HEK293 (cell line): ENCODE results near the gene LMO4.
A peak's percentile ranks its signal among the peaks of the same experiment; 100 is the strongest.

Experiments
- GFI1B ChIP-seq: fragments of 450-650 bp; formaldehyde crosslinking; IDR thresholded peaks from 2 replicates; pipeline ENCODE4 v1.5.1; 2016; ENCODE audit warnings: missing biosample characterization, missing genetic modification characterization
- GLI2 ChIP-seq: fragments of 450-650 bp; formaldehyde crosslinking; IDR thresholded peaks from 2 replicates; pipeline ENCODE4; 2017; ENCODE audit warnings: missing biosample characterization, missing genetic modification characterization, low read depth, borderline replicate concordance
- KLF9 ChIP-seq: fragments of 450-650 bp; formaldehyde crosslinking; IDR thresholded peaks from 2 replicates; pipeline ENCODE4 v1.5.1; 2016; ENCODE audit warnings: missing biosample characterization, missing genetic modification characterization, low read depth
- OSR2 ChIP-seq: fragments of 450-650 bp; formaldehyde crosslinking; IDR thresholded peaks from 2 replicates; pipeline ENCODE4 v1.5.1; 2016; ENCODE audit warnings: missing biosample characterization, missing genetic modification characterization
- PATZ1 ChIP-seq: fragments of 450-650 bp; formaldehyde crosslinking; IDR thresholded peaks from 2 replicates; pipeline ENCODE4 v1.5.1; 2016; ENCODE audit warnings: missing biosample characterization, missing genetic modification characterization
- PRDM6 ChIP-seq: fragments of 450-650 bp; formaldehyde crosslinking; IDR thresholded peaks from 2 replicates; pipeline ENCODE4 v1.5.1; 2017; ENCODE audit warnings: missing biosample characterization, missing genetic modification characterization
- SALL2 ChIP-seq: fragments of 450-650 bp; formaldehyde crosslinking; IDR thresholded peaks from 2 replicates; pipeline ENCODE4 v1.5.0; 2017; ENCODE audit warnings: missing biosample characterization, mild to moderate bottlenecking, missing genetic modification characterization, borderline replicate concordance
- TCF7L2 ChIP-seq: IDR thresholded peaks from 2 replicates; pipeline ENCODE4 v1.6.1; 2011; ENCODE audit warnings: low read depth, mild to moderate bottlenecking, inconsistent platforms, low read length, moderate library complexity, borderline replicate concordance
- ZBTB11 ChIP-seq: fragments of 450-650 bp; formaldehyde crosslinking; conservative IDR thresholded peaks from 2 replicates; pipeline ENCODE4 v1.5.1; 2016; ENCODE audit warnings: low read depth, missing biosample characterization, missing genetic modification characterization
- ZBTB48 ChIP-seq: fragments of 450-650 bp; formaldehyde crosslinking; IDR thresholded peaks from 2 replicates; pipeline ENCODE4 v1.5.1; 2016; ENCODE audit warnings: missing biosample characterization, missing genetic modification characterization
- ZNF132 ChIP-seq: fragments of 450-650 bp; formaldehyde crosslinking; IDR thresholded peaks from 2 replicates; pipeline ENCODE4 v1.5.1; 2017; ENCODE audit warnings: missing biosample characterization, missing genetic modification characterization, borderline replicate concordance
- ZNF169 ChIP-seq: fragments of 450-650 bp; formaldehyde crosslinking; IDR thresholded peaks from 2 replicates; pipeline ENCODE4 v1.5.1; 2016; ENCODE audit warnings: missing biosample characterization, missing genetic modification characterization
- ZNF202 ChIP-seq: fragments of 450-650 bp; formaldehyde crosslinking; IDR thresholded peaks from 2 replicates; pipeline ENCODE4 v1.5.1; 2016; ENCODE audit warnings: missing biosample characterization, missing genetic modification characterization, borderline replicate concordance
- ZNF292 ChIP-seq: fragments of 450-650 bp; formaldehyde crosslinking; IDR thresholded peaks from 2 replicates; pipeline ENCODE4 v1.5.1; 2016; ENCODE audit warnings: low read depth, missing biosample characterization, missing genetic modification characterization, borderline replicate concordance
- ZNF302 ChIP-seq: fragments of 450-650 bp; formaldehyde crosslinking; IDR thresholded peaks from 2 replicates; pipeline ENCODE4 v1.5.1; 2016; ENCODE audit warnings: missing biosample characterization, missing genetic modification characterization, low read depth
- ZNF324 ChIP-seq: fragments of 450-650 bp; formaldehyde crosslinking; IDR thresholded peaks from 2 replicates; pipeline ENCODE4 v1.5.1; 2016; ENCODE audit warnings: missing biosample characterization, missing genetic modification characterization
- ZNF366 ChIP-seq: fragments of 450-650 bp; formaldehyde crosslinking; conservative IDR thresholded peaks from 2 replicates; pipeline ENCODE4 v1.5.1; 2016; ENCODE audit warnings: missing biosample characterization, missing genetic modification characterization
- ZNF404 ChIP-seq: fragments of 450-650 bp; formaldehyde crosslinking; IDR thresholded peaks from 2 replicates; pipeline ENCODE4 v1.5.1; 2017; ENCODE audit warnings: missing biosample characterization, missing genetic modification characterization
- ZNF433 ChIP-seq: fragments of 450-650 bp; formaldehyde crosslinking; IDR thresholded peaks from 2 replicates; pipeline ENCODE4 v1.5.1; 2016; ENCODE audit warnings: missing biosample characterization, missing genetic modification characterization, low read depth
- ZNF558 ChIP-seq: fragments of 450-650 bp; formaldehyde crosslinking; IDR thresholded peaks from 2 replicates; pipeline ENCODE4 v1.5.1; 2016; ENCODE audit warnings: missing biosample characterization, missing genetic modification characterization
- ZNF571 ChIP-seq: fragments of 450-650 bp; formaldehyde crosslinking; IDR thresholded peaks from 2 replicates; pipeline ENCODE4 v1.5.0; 2017; ENCODE audit warnings: missing biosample characterization, missing genetic modification characterization
- ZNF654 ChIP-seq: fragments of 450-650 bp; formaldehyde crosslinking; IDR thresholded peaks from 2 replicates; pipeline ENCODE4 v1.5.1; 2016; ENCODE audit warnings: low read depth, missing biosample characterization, missing genetic modification characterization
- ZNF660 ChIP-seq: fragments of 450-650 bp; IDR thresholded peaks from 2 replicates; pipeline ENCODE4 v1.5.1; 2018; ENCODE audit warnings: missing biosample characterization, mild to moderate bottlenecking, missing genetic modification characterization
- ZNF664 ChIP-seq: fragments of 450-650 bp; formaldehyde crosslinking; IDR thresholded peaks from 2 replicates; pipeline ENCODE4 v1.5.1; 2016; ENCODE audit warnings: missing biosample characterization, missing genetic modification characterization
- ZNF768 ChIP-seq: fragments of 450-650 bp; formaldehyde crosslinking; IDR thresholded peaks from 2 replicates; pipeline ENCODE4 v1.5.1; 2018; ENCODE audit warnings: missing biosample characterization, mild to moderate bottlenecking, missing genetic modification characterization
- TF ChIP-seq, protein P1 (sequence below): fragments of 450-650 bp; formaldehyde crosslinking; IDR thresholded peaks from 2 replicates; pipeline ENCODE4 v1.5.1; 2016; ENCODE audit warnings: missing biosample characterization, missing genetic modification characterization
- TF ChIP-seq, protein P2 (sequence below): fragments of 450-650 bp; formaldehyde crosslinking; IDR thresholded peaks from 2 replicates; pipeline ENCODE4 v1.5.0; 2017; ENCODE audit warnings: missing biosample characterization, missing genetic modification characterization, borderline replicate concordance

Gene LMO4

GRCh38 chr1:87335175-87335884 lies 6.7 kb downstream of the LMO4 start (continued):
- TF ChIP-seq PRDM6 (tag by site-specific recombination) (no peak; the same call in 1 of the 2 replicates), ZNF404 (no peak), ZNF292 (tag by site-specific recombination) (no peak), ZNF302 (no peak), KLF9 (no peak), ZNF654 (no peak), ZNF571 (no peak), ZNF433 (tag by site-specific recombination) (no peak), ZNF558 (tag by site-specific recombination) (no peak), PATZ1 (tag by site-specific recombination) (no peak), ZNF660 (no peak), TCF7L2 (0 out of 2 replicates have a peak, but pooled peaks have one; percentile 14), GFI1B (tag by site-specific recombination) (no peak), OSR2 (no peak), ZBTB48 (no peak), ZNF132 (no peak), GLI2 (no peak), ZNF664 (tag by site-specific recombination) (peak; percentile 96), ZNF202 (tag by site-specific recombination) (no peak), ZNF324 (no peak), ZNF169 (tag by site-specific recombination) (no peak), SALL2 (tag by site-specific recombination) (no peak), ZNF366 (tag by site-specific recombination) (no peak), ZNF768 (tag by site-specific recombination) (no peak), ZBTB11 (tag by site-specific recombination) (peak; percentile 56)
- TF ChIP-seq, protein P1, sequence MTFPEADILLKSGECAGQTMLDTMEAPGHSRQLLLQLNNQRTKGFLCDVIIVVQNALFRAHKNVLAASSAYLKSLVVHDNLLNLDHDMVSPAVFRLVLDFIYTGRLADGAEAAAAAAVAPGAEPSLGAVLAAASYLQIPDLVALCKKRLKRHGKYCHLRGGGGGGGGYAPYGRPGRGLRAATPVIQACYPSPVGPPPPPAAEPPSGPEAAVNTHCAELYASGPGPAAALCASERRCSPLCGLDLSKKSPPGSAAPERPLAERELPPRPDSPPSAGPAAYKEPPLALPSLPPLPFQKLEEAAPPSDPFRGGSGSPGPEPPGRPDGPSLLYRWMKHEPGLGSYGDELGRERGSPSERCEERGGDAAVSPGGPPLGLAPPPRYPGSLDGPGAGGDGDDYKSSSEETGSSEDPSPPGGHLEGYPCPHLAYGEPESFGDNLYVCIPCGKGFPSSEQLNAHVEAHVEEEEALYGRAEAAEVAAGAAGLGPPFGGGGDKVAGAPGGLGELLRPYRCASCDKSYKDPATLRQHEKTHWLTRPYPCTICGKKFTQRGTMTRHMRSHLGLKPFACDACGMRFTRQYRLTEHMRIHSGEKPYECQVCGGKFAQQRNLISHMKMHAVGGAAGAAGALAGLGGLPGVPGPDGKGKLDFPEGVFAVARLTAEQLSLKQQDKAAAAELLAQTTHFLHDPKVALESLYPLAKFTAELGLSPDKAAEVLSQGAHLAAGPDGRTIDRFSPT (tag by site-specific recombination) = no peak
- TF ChIP-seq, protein P2, sequence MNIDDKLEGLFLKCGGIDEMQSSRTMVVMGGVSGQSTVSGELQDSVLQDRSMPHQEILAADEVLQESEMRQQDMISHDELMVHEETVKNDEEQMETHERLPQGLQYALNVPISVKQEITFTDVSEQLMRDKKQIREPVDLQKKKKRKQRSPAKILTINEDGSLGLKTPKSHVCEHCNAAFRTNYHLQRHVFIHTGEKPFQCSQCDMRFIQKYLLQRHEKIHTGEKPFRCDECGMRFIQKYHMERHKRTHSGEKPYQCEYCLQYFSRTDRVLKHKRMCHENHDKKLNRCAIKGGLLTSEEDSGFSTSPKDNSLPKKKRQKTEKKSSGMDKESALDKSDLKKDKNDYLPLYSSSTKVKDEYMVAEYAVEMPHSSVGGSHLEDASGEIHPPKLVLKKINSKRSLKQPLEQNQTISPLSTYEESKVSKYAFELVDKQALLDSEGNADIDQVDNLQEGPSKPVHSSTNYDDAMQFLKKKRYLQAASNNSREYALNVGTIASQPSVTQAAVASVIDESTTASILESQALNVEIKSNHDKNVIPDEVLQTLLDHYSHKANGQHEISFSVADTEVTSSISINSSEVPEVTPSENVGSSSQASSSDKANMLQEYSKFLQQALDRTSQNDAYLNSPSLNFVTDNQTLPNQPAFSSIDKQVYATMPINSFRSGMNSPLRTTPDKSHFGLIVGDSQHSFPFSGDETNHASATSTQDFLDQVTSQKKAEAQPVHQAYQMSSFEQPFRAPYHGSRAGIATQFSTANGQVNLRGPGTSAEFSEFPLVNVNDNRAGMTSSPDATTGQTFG (tag by site-specific recombination) = no peak
